ENCODE data around the gene BBS10.

Gene BBS10

DNA sequence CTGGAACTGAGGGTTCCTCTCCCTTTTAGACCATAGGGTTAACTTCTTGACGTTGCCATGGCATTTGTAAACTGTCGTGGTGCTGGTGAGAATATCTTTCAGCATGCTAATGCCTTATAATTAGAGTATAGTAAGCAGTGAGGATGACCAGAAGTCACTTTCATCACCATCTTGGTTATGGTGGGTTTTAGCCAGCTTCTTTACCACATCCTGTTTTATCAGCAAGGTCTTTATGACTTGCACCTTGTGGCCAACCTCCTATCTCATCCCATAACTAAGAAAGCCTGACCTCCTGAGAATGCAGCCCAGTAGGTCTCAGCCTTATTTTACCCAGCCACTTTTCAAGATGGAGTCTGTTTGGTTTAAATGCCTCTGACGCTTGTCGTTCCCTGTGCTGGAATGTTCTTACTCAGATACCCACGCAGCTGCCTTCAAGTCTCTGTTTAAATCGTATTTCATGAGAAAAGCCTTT is 44.2 kb downstream of the BBS10 start:
- TF ChIP-seq, protein P1, sequence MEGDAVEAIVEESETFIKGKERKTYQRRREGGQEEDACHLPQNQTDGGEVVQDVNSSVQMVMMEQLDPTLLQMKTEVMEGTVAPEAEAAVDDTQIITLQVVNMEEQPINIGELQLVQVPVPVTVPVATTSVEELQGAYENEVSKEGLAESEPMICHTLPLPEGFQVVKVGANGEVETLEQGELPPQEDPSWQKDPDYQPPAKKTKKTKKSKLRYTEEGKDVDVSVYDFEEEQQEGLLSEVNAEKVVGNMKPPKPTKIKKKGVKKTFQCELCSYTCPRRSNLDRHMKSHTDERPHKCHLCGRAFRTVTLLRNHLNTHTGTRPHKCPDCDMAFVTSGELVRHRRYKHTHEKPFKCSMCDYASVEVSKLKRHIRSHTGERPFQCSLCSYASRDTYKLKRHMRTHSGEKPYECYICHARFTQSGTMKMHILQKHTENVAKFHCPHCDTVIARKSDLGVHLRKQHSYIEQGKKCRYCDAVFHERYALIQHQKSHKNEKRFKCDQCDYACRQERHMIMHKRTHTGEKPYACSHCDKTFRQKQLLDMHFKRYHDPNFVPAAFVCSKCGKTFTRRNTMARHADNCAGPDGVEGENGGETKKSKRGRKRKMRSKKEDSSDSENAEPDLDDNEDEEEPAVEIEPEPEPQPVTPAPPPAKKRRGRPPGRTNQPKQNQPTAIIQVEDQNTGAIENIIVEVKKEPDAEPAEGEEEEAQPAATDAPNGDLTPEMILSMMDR (IDR thresholded peaks at IDR 0.05; ENCODE audit: insufficient read depth, low read length, poor library complexity, severe bottlenecking): no peak
- no peak overlapping the region for H3K4me3 ChIP-seq (replicated peaks; ENCODE audit: low read depth, low read length)
- DNase-seq (ENCODE audit: extremely low read depth, insufficient read length): no peak
- no peaks in the 10 kb centered on the region for H3K36me3 ChIP-seq (ENCODE audit: control insufficient read depth, insufficient read depth, low read length)
- no peaks in the 10 kb centered on the region for H3K27me3 ChIP-seq (replicated peaks; ENCODE audit: control insufficient read depth, insufficient read depth, low read length)

DNA sequence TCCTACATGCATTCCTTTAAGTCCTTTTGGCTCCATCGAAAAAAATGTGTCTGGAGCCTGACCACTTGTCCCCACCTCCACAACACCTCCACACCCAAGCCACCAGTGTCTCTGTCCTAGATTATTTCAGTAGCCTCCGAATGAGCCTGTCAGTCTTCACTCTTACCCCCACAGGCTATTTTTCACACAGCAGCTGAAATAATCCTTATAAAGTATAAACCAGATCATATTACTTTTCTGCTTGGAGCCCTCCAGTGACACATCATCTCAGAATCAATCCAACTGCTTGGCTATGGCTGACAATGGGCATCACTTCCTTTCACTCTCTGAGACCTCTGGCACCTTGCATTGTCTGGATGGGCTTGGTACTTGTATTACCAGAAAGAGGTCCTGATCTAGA is 44.9 kb downstream of the BBS10 start:
- Histone ChIP-seq H3K4me3 (replicated peaks; ENCODE audit: low read depth, low read length) (no peak overlapping the region), H3K36me3 (ENCODE audit: control insufficient read depth, insufficient read depth, low read length) (no peaks in the 10 kb centered on the region), H3K27me3 (replicated peaks; ENCODE audit: control insufficient read depth, insufficient read depth, low read length) (no peaks in the 10 kb centered on the region)
- TF ChIP-seq, protein P1 (IDR thresholded peaks at IDR 0.05; ENCODE audit: insufficient read depth, low read length, poor library complexity, severe bottlenecking): no peak
- DNase-seq (ENCODE audit: extremely low read depth, insufficient read length): no peak

DNA sequence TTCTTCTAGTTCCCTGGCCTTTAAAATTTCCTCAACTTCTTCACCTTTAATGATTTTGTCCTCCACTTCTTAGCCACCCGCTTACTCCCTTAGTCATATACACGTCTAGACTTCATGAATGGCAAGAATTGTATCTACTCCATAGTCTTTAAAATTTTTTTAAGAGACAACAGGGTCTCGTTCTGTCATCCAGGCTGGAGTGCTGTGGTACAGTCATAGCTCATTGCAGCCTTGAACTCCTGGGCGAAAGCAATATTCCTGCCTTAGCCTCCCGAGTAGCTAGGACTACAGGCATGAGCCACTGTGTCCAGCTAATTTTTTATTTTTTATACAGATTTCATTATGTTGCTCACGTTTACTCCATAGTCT is 47.9 kb downstream of the BBS10 start:
- H3K4me3 ChIP-seq (replicated peaks; ENCODE audit: low read depth, low read length): no peak overlapping the region
- TF ChIP-seq, protein P1 (IDR thresholded peaks at IDR 0.05; ENCODE audit: insufficient read depth, low read length, poor library complexity, severe bottlenecking): no peak
- no peak for DNase-seq (ENCODE audit: extremely low read depth, insufficient read length)
- no peaks in the 10 kb centered on the region for H3K36me3 ChIP-seq (ENCODE audit: control insufficient read depth, insufficient read depth, low read length)
- H3K27me3 ChIP-seq (replicated peaks; ENCODE audit: control insufficient read depth, insufficient read depth, low read length): no peaks in the 10 kb centered on the region

DNA sequence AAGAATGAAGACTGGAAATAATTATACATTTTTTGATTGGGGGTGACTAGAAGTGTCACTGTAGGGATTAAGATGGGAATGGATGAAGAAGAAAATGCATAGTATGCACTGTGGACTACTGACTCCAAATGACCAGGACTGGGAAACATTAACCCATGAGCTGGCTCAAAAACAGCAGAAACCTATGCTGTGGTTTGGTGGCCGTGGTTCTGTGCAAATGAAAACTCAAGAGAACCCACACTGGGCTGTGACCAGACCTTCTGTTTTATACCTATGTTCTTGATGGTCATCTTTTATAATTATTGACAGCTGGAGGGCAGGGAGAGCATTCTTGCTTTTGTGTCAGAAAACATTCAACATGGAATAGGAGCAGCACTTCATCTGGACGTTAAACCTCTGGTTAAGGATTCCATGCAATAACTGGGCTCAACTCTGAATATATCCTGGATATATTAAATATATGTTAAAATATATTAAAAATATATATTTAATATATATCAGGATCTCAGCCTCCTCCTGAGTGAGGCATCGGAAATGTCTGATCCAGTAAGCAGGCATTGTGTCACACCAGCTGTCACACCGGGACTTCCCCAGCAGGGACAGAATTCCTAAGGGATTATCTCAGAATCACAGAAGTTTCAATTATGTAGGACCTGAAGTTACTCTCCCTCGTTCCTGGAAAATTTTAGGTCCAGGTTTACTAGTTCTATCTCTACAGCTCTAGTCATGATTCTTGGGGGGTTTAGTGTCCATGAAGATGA is 48.5 kb downstream of the BBS10 start:
- no peaks in the 10 kb centered on the region for H3K27me3 ChIP-seq (replicated peaks; ENCODE audit: control insufficient read depth, insufficient read depth, low read length)
- TF ChIP-seq, protein P1 (IDR thresholded peaks at IDR 0.05; ENCODE audit: insufficient read depth, low read length, poor library complexity, severe bottlenecking): no peak
- no peaks in the 10 kb centered on the region for H3K36me3 ChIP-seq (ENCODE audit: control insufficient read depth, insufficient read depth, low read length)
- no peak overlapping the region for H3K4me3 ChIP-seq (replicated peaks; ENCODE audit: low read depth, low read length)
- DNase-seq (ENCODE audit: extremely low read depth, insufficient read length): no peak

Measured in GM06990 (cell line).